ENCODE measurements around the gene PRSS1.

The PRSS1 gene

DNA sequence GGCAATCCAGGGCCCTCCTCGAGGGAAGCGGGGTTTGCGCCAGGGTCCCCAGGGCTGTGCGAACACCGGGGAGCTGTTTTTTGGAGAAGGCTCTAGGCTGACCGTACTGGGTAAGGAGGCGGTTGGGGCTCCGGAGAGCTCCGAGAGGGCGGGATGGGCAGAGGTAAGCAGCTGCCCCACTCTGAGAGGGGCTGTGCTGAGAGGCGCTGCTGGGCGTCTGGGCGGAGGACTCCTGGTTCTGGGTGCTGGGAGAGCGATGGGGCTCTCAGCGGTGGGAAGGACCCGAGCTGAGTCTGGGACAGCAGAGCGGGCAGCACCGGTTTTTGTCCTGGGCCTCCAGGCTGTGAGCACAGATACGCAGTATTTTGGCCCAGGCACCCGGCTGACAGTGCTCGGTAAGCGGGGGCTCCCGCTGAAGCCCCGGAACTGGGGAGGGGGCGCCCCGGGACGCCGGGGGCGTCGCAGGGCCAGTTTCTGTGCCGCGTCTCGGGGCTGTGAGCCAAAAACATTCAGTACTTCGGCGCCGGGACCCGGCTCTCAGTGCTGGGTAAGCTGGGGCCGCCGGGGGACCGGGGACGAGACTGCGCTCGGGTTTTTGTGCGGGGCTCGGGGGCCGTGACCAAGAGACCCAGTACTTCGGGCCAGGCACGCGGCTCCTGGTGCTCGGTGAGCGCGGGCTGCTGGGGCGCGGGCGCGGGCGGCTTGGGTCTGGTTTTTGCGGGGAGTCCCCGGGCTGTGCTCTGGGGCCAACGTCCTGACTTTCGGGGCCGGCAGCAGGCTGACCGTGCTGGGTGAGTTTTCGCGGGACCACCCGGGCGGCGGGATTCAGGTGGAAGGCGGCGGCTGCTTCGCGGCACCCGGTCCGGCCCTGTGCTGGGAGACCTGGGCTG is 47.5 kb downstream of the PRSS1 start:
- DNase-seq = no peak

DNA sequence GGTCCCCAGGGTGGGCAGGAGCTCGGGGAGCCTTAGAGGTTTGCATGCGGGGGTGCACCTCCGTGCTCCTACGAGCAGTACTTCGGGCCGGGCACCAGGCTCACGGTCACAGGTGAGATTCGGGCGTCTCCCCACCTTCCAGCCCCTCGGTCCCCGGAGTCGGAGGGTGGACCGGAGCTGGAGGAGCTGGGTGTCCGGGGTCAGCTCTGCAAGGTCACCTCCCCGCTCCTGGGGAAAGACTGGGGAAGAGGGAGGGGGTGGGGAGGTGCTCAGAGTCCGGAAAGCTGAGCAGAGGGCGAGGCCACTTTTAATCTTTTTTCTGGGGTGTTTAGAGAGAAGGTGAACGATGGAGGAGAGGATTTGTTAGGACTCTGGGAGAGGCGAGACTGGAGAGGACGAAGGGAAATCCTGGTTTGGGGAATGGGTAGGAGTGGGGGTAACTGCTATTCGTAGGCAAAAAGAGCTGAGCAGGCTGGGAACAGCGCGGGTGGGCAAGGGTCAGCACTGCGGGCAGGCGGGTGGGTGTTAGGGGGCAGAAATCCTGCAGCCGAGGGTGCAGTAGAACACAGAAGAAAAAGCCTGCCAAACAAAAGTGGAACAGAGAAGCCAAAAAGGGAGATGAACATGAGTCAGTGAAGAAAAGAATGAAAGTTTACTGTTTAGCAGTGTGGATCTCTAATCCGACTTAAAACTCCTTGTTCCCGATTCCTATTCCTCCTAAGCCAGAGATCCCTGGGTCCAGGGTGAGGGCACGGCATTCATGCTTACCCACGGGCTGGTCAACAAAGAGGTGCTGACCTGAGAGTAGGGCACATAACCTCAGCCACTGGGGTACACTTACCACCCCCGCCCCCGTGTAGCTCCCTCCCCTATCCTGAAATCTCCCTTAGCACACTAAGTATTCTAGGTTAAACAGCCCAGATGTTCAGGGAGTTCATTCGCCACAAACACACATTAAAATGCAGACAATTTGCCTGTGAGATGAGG is 48.4 kb downstream of the PRSS1 start:
- peak in 1 of 5 donors; percentile 55 for DNase-seq

GRCh38 chr7:142798451-142799436 is 49.5 kb downstream of the PRSS1 start:
- DNase-seq = peak in 1 of 5 donors; percentile 74

DNA sequence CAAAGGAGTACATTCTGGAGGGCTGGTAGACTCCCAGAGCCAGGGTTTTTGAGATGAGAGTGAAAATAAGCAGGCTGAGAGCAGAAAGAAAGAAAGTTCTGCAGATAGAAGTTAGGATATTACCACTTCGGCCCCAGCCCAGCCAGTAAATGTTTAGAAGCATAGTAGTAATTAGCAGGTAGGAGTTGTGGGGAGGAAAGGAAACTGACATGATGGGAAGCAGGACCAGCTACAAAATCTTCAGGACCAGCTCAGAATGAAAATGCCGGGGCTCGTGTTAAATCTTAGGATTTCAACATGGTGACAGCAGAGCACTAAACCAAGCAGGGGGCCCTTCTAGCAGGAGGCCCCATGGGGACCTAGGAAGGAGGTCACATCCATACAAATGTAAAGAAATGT is 50.2 kb downstream of the PRSS1 start:
- DNase-seq = no peak

DNA sequence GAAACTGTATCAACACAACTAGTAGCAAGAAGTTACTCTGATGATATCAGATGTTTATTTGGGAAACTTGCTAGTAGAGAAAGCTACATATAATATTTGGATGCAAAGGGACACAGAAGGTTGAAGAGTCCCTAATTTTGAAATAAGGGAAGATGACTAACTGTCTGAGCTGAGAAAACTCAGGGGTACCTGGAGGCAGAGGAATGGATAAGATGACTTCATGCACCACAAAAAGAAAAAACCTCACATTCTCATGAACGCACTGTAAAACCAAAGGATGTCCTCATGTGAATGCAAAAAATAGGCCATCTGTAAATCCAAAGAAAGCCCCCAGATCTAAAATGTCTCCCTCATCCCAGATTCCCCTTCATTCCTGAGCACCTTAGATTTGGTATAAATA is 50.8 kb downstream of the PRSS1 start:
- DNase-seq = peak in 1 of 5 donors; percentile 60

DNA sequence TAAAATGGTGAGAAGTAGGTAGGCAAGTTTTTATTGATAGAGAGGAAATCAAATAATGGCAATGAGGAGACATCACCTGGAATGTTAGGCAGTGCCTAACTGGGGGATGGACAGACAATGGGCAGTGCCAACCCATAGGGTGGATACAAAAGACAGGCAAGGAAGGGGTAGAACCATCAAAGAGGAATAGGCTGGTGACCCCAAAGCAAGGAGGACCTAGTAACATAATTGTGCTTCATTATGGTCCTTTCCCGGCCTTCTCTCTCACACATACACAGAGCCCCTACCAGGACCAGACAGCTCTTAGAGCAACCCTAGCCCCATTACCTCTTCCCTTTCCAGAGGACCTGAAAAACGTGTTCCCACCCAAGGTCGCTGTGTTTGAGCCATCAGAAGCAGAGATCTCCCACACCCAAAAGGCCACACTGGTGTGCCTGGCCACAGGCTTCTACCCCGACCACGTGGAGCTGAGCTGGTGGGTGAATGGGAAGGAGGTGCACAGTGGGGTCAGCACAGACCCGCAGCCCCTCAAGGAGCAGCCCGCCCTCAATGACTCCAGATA is 51.5 kb downstream of the PRSS1 start:
- no peak for DNase-seq

DNA sequence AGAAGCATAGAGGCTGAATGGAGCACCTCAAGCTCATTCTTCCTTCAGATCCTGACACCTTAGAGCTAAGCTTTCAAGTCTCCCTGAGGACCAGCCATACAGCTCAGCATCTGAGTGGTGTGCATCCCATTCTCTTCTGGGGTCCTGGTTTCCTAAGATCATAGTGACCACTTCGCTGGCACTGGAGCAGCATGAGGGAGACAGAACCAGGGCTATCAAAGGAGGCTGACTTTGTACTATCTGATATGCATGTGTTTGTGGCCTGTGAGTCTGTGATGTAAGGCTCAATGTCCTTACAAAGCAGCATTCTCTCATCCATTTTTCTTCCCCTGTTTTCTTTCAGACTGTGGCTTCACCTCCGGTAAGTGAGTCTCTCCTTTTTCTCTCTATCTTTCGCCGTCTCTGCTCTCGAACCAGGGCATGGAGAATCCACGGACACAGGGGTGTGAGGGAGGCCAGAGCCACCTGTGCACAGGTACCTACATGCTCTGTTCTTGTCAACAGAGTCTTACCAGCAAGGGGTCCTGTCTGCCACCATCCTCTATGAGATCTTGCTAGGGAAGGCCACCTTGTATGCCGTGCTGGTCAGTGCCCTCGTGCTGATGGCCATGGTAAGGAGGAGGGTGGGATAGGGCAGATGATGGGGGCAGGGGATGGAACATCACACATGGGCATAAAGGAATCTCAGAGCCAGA is 52.5 kb downstream of the PRSS1 start:
- no peak for DNase-seq

DNA sequence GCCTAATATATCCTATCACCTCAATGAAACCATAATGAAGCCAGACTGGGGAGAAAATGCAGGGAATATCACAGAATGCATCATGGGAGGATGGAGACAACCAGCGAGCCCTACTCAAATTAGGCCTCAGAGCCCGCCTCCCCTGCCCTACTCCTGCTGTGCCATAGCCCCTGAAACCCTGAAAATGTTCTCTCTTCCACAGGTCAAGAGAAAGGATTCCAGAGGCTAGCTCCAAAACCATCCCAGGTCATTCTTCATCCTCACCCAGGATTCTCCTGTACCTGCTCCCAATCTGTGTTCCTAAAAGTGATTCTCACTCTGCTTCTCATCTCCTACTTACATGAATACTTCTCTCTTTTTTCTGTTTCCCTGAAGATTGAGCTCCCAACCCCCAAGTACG is 53.0 kb downstream of the PRSS1 start:
- DNase-seq = no peak

Data from T-helper 1 cell (primary cell).